HL-60 (cell line): Measurements from ENCODE around the gene MRM1.

Source experiments
- DNase-seq, 2 experiments: peaks; one replicate each; pipeline ENCODE4 v3.0.0-alpha.2; 2010 to 2020; ENCODE audit warnings: low read depth in 1 of 2, low spot score in 1 of 2
- H3K27ac ChIP-seq: fragments of 250-450 bp; sonication (Bioruptor Pico); replicated peaks from 2 replicates; pipeline ENCODE4 v1.5.1; 2020; ENCODE audit warnings: mild to moderate bottlenecking, moderate library complexity
- H3K27me3 ChIP-seq: fragments of 250-450 bp; sonication (Bioruptor Pico); 2 replicates; pipeline ENCODE4 v1.5.1; 2021; ENCODE audit warnings: mild to moderate bottlenecking, moderate library complexity; ENCODE audit not compliant: insufficient read depth, poor library complexity, severe bottlenecking
- H3K4me3 ChIP-seq: replicated peaks from 2 replicates; pipeline ENCODE4 v1.5.1; 2011; ENCODE audit warnings: mild to moderate bottlenecking, control low read depth, low read length; ENCODE audit not compliant: insufficient read depth
- GABPA ChIP-seq: IDR thresholded peaks from 2 replicates; pipeline ENCODE4 v1.6.1; 2012; ENCODE audit warnings: low read depth
- POLR2AphosphoS5 ChIP-seq: IDR thresholded peaks from 2 replicates; pipeline ENCODE4 v1.6.1; 2012; ENCODE audit warnings: low read depth
- SPI1 ChIP-seq: IDR thresholded peaks from 2 replicates; pipeline ENCODE4 v1.6.1; 2012; ENCODE audit warnings: low read depth, mild to moderate bottlenecking, borderline replicate concordance
- TF ChIP-seq, protein P1 (sequence below): IDR thresholded peaks from 2 replicates; pipeline ENCODE4 v1.6.1; 2012; ENCODE audit warnings: low read depth; ENCODE audit not compliant: insufficient replicate concordance
- TF ChIP-seq, protein P2 (sequence below): IDR thresholded peaks from one replicate; pipeline ENCODE4 v1.5.1; 2011; ENCODE audit warnings: low read length, control low read depth, inconsistent platforms; ENCODE audit not compliant: insufficient read depth

The MRM1 gene

DNA sequence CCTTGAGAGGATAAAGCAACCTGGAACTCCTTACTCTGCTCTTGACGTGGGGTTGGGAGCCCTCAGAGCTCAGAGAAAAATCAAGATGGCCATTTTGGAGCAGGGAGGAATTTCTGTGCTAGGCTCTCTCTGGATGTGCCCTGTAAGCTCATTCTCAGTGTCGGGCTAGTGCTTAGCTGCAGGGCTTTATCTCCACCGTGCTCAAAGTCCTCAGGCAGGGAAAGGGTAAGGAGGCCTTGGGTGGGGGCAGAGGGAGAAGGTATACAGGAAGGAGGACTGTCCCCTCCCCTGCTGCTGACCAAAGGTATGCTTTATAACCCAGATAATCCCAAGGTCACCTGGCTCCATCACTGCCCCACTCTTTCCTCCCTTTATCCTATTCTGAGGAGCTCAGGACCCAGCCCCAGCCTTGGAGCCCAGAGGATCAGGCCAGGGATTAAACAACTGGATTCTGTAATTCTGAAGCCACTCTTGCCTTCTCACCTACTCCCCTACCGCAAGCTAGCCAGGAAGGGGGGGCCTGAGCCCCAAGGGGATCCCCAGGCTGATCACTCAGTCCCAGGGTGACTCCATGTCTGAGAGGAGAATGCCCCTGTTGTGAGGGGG lies 8.6 kb upstream of the MRM1 start:
- TF ChIP-seq, protein P1, sequence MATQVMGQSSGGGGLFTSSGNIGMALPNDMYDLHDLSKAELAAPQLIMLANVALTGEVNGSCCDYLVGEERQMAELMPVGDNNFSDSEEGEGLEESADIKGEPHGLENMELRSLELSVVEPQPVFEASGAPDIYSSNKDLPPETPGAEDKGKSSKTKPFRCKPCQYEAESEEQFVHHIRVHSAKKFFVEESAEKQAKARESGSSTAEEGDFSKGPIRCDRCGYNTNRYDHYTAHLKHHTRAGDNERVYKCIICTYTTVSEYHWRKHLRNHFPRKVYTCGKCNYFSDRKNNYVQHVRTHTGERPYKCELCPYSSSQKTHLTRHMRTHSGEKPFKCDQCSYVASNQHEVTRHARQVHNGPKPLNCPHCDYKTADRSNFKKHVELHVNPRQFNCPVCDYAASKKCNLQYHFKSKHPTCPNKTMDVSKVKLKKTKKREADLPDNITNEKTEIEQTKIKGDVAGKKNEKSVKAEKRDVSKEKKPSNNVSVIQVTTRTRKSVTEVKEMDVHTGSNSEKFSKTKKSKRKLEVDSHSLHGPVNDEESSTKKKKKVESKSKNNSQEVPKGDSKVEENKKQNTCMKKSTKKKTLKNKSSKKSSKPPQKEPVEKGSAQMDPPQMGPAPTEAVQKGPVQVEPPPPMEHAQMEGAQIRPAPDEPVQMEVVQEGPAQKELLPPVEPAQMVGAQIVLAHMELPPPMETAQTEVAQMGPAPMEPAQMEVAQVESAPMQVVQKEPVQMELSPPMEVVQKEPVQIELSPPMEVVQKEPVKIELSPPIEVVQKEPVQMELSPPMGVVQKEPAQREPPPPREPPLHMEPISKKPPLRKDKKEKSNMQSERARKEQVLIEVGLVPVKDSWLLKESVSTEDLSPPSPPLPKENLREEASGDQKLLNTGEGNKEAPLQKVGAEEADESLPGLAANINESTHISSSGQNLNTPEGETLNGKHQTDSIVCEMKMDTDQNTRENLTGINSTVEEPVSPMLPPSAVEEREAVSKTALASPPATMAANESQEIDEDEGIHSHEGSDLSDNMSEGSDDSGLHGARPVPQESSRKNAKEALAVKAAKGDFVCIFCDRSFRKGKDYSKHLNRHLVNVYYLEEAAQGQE: no peak
- TF ChIP-seq SPI1 (no peak), POLR2AphosphoS5 (no peak), GABPA (no peak)
- TF ChIP-seq, protein P2, sequence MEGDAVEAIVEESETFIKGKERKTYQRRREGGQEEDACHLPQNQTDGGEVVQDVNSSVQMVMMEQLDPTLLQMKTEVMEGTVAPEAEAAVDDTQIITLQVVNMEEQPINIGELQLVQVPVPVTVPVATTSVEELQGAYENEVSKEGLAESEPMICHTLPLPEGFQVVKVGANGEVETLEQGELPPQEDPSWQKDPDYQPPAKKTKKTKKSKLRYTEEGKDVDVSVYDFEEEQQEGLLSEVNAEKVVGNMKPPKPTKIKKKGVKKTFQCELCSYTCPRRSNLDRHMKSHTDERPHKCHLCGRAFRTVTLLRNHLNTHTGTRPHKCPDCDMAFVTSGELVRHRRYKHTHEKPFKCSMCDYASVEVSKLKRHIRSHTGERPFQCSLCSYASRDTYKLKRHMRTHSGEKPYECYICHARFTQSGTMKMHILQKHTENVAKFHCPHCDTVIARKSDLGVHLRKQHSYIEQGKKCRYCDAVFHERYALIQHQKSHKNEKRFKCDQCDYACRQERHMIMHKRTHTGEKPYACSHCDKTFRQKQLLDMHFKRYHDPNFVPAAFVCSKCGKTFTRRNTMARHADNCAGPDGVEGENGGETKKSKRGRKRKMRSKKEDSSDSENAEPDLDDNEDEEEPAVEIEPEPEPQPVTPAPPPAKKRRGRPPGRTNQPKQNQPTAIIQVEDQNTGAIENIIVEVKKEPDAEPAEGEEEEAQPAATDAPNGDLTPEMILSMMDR: no peak
- Histone ChIP-seq H3K27ac (no peak overlapping the region), H3K27me3 (no peaks in the 10 kb centered on the region), H3K4me3 (peak overlapping the region; percentile 69)
- DNase-seq: no peak

DNA sequence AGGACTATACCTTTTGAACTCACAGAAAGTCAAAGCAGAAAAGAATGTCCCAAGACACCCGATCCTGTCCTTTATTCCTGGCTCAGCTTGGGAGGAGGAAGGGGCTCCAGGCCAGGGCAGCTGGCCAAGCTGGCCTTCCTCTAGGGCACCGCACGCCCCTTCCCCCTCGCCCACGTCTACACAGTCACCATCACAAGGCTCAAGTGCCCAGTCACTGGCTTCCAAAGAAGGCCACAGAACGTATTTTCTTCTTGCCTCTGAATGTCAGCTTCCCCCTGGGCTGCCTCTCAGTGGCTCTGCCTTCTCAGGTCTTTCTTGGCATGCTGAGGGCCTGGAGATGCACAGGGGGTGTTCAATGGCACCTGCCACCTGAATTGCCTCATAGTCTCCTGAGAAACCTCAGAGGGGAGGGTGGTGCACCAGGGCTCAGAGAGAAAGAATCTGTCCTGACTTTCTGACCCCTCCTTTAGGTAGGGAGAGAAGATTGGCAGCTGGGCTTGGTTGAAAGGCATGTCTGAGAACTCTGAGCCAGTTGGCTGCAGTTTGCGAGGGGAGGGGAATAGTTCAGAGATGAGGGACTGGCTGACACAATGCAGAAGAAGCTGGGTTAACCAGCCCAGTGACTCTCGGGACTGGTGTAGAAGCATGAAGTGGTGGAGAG lies 7.6 kb upstream of the MRM1 start:
- H3K27me3 ChIP-seq: no peaks in the 10 kb centered on the region
- H3K27ac ChIP-seq: no peak overlapping the region
- no peak for DNase-seq
- TF ChIP-seq, protein P1: no peak
- TF ChIP-seq POLR2AphosphoS5 (no peak), SPI1 (no peak), GABPA (no peak)
- TF ChIP-seq, protein P2: no peak
- H3K4me3 ChIP-seq: no peak overlapping the region

DNA sequence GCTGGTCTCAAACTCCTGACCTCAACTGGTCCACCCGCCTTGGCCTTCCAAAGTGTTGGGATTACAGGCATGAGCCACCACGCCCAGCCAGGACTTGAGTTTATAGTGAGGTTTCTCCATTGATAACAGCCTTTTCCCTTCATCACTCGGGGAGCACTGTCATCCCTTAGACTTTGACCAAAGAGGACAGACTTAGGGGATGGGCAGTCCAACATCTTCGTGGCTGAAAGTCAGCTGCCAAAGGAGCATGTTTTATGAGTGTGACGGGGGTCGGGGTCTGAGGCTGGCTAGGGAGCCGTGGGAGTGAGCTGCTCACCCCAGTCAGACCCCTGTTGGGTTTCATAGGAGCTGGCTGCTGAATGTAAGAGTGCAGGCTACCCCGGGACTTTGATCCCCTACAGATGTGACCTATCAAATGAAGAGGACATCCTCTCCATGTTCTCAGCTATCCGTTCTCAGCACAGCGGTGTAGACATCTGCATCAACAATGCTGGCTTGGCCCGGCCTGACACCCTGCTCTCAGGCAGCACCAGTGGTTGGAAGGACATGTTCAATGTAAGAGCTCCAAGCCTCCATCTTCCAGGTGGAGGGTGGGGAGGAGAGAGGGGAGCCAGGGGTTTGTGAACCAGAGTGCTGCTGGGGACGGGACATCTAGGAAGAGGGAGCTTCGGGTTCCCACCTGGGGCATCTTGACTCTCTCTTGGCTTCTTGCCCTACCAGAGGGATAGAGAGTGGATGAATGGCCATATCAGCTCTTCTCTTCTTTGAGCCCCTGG lies 6.6 kb upstream of the MRM1 start:
- no peak for DNase-seq
- H3K27ac ChIP-seq: no peak overlapping the region
- TF ChIP-seq GABPA: no peak
- no peak for TF ChIP-seq SPI1
- no peak for TF ChIP-seq POLR2AphosphoS5
- TF ChIP-seq, protein P2: no peak
- TF ChIP-seq, protein P1: no peak
- H3K4me3 ChIP-seq: no peak overlapping the region
- no peaks in the 10 kb centered on the region for H3K27me3 ChIP-seq
